Activated CD4-positive, alpha-beta T cell treated with anti-CD3 and anti-CD28 coated beads for 36 hours (primary cell): Measurements from ENCODE around the gene NID1. TPM values are rescaled to one million over a fixed set of nuclear protein-coding genes. Genes with fewer than 3 reads are reported as not detected.
"Not testable (repeated sequence)": the region's sequence is repeated elsewhere in the genome, so short reads cannot be mapped to it uniquely, and the experiment has no call there.

Experiments
- ATAC-seq: fragments of 200-7000 bp; cut with Tn5 transposase; one replicate; pipeline ENCODE4 v1.10.0; 2021; ENCODE audit warnings: mild to moderate bottlenecking, moderate library complexity
- CTCF ChIA-PET: fragments of 350-600 bp; sonication (Branson Sonifier 250); formaldehyde crosslinking; loops from one replicate; lab custom pipeline; 2021; ENCODE audit warnings: antibody characterized with exemption; lab: Charles Lee
- POLR2A ChIA-PET: fragments of 350-600 bp; sonication (Branson Sonifier 250); formaldehyde crosslinking; loops from one replicate; lab custom pipeline; 2021; ENCODE audit warnings: antibody characterized with exemption, inconsistent platforms; lab: Charles Lee
- DNase-seq: peaks from one replicate; pipeline ENCODE4 v3.0.0-alpha.2; 2020
- H3K27ac Mint-ChIP-seq: one replicate; pipeline ENCODE4 v1.8.0; 2021; ENCODE audit warnings: mixed read lengths
- H3K27me3 Mint-ChIP-seq: one replicate; pipeline ENCODE4 v1.8.0; 2021; ENCODE audit warnings: mixed read lengths
- H3K36me3 Mint-ChIP-seq: one replicate; pipeline ENCODE4 v1.8.0; 2021; ENCODE audit warnings: low read depth, mixed read lengths
- H3K4me1 Mint-ChIP-seq: one replicate; pipeline ENCODE4 v1.8.0; 2021; ENCODE audit warnings: mixed read lengths
- H3K4me3 Mint-ChIP-seq: one replicate; pipeline ENCODE4 v1.8.0; 2021; ENCODE audit warnings: mild to moderate bottlenecking, moderate library complexity, mixed read lengths
- H3K9me3 Mint-ChIP-seq: one replicate; pipeline ENCODE4 v1.8.0; 2021; ENCODE audit warnings: low read depth, mixed read lengths
- intact Hi-C, 2 experiments: fragments of 100-400 bp; cut with DNase I in 1 of 2; cut with micrococcal nuclease in 1 of 2; formaldehyde crosslinking; loops; one replicate each; pipeline versions ENCODE4 v1.14.2 to v1.15.1; 2022 to 2024; cut with DNase I, micrococcal nuclease
- total RNA-seq, 2 experiments: library from RNA; stranded (reverse); gene quantifications; one replicate each; pipeline ENCODE4 v1.2.3, GENCODE V29; 2021

NID1 gene
- total RNA-seq, 2 experiments from 2014 or later = 0.07 to 0.14 TPM

DNA sequence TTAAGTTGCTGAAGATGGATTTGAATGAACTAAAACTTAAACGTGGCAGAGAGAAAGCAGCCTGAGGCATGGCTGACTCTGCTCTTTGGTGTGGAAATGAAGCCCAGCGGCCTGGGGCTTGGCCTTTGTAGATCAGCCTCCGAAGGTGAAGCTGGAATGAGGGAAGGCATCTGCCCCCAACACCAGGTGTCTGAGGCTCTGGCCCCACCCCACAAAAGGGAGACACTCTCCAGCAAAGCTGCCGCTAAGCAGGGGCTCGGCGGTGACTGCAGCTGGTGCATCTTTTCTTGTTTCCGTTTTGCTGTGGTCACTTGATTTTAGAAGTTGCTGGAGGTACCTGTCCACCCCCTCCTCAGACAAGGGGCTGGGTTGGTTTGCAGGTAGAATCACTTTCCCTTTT is 38.2 kb upstream of the NID1 start:
- peaks cover 2% of the 10 kb centered on the region for H3K4me1 Mint-ChIP-seq
- H3K27me3 Mint-ChIP-seq = peaks cover 2% of the 10 kb centered on the region
- no peak for DNase-seq
- POLR2A ChIA-PET = no interaction called here
- CTCF ChIA-PET = interaction anchor here (0.8 to 1.1 kb wide), 4 partner anchors 10 to 585 kb away, joined by 3 read pairs; no protein-coding TSS in a partner anchor
- no peak overlapping the region for H3K27ac Mint-ChIP-seq
- H3K36me3 Mint-ChIP-seq = no peaks in the 10 kb centered on the region
- H3K9me3 Mint-ChIP-seq = no peaks in the 10 kb centered on the region
- ATAC-seq = no peak
- no peak overlapping the region for H3K4me3 Mint-ChIP-seq
- intact Hi-C loops = loop anchor here (1.0 to 10.0 kb wide), 4 partner anchors 387 to 1462 kb away; no protein-coding TSS in a partner anchor

DNA sequence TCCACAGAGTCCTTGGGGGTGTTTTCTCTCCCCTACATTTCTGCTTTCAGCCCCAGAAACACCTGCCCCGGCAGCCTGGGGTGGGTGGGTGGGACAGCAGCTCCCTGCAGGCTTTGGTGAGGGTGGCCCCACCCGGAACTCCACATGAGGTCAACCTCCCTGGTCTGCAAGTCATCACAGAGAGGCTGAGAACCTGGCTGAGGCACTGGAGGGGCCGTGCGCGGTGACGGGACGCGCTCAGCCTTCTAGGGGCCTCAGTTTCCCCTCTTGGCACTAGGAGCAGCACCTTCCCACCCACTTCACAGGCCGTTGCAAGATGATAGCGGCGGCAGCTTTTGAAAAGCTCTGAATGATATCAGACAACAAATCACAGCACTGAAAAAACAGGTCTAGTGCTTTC is 37.7 kb upstream of the NID1 start:
- intact Hi-C loops = loop anchor here (1.0 to 10.0 kb wide), 4 partner anchors 388 to 1462 kb away; no protein-coding TSS in a partner anchor
- H3K27ac Mint-ChIP-seq = no peak overlapping the region
- no peaks in the 10 kb centered on the region for H3K9me3 Mint-ChIP-seq
- ChIA-PET CTCF (interaction anchor here (0.8 to 1.1 kb wide), 4 partner anchors 9 to 584 kb away, joined by 3 read pairs; no protein-coding TSS in a partner anchor), POLR2A (no interaction called here)
- DNase-seq (no peak), ATAC-seq (no peak)
- H3K27me3 Mint-ChIP-seq = peaks cover 2% of the 10 kb centered on the region
- H3K36me3 Mint-ChIP-seq = no peaks in the 10 kb centered on the region
- H3K4me1 Mint-ChIP-seq = peaks cover 2% of the 10 kb centered on the region
- H3K4me3 Mint-ChIP-seq = no peak overlapping the region

DNA sequence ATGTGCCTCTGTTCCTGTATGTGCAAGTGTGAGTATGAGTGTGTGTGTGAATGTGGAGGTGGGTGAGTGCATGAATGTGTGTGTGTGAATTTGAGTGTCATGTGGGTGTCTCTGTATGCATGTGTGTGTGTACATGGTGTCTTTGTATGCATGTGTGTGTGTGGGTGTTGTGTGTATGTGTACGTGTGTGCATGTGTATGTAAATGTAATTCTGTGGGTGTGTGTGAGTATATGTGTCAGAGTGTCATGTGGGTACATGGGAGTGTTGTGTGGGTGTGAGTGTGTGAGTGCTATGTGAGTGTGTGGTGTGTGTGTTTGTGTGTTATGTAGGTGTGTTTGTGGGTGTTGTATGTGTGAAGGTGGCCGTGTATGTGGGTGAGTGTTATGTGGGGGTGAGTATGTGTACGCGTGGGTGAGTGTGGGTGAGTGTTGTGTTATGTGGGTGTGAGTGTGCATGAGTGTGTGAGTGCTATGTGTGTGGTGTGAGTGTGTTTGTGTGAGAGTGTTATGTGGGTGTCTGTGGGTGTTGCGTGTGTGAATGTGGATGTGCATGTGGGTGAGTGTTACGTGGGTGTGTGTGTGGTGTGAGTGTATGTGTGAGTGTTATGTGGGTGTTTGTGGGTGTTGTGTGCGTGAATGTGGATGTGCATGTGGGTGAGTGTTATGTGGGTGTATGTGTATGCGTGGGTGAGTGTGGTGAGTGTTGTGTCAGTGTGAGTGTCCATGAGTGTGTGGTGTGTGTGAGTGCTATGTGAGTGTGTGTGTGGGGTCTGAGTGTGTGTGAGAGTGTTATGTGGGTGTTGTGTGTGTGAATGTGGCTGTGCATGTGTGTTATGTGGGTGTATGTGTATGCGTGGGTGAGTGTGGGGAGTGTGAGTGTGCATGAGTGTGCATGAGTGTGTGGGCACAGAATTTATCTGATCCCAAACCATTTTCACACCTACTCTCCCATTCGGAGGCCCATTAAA is 36.6 kb upstream of the NID1 start:
- CTCF ChIA-PET = no interaction called here
- no peak overlapping the region for H3K27ac Mint-ChIP-seq
- no peak overlapping the region for H3K4me3 Mint-ChIP-seq
- H3K4me1 Mint-ChIP-seq = peaks cover 2% of the 10 kb centered on the region
- peaks cover 6% of the 10 kb centered on the region for H3K9me3 Mint-ChIP-seq
- DNase-seq (no peak), ATAC-seq (no peak)
- POLR2A ChIA-PET = no interaction called here
- H3K27me3 Mint-ChIP-seq = peaks cover 2% of the 10 kb centered on the region
- intact Hi-C loops = loop anchor here (2.0 to 10.0 kb wide), 3 partner anchors 767 to 1463 kb away; no protein-coding TSS in a partner anchor
- H3K36me3 Mint-ChIP-seq = peaks cover 1% of the 10 kb centered on the region

DNA sequence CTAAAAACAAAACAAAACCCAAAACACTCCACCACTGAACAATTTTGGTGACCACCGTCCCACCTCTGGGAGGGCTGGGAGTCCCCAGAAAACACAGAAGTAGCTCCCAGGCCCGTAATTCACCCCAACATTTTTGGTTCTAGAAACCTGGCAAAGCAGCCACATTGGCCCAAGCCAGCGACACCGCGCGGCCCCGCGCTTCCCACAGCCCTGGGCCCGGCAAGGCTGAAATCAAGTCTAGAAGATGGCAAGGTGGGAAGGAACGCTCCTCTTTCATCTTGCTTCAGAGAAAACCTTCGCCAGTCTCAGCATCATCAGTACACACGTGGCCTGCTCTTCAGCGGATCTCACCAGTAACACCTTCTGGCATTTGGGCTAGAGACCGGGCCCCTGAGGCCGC is 35.9 kb upstream of the NID1 start:
- peaks cover 2% of the 10 kb centered on the region for H3K4me1 Mint-ChIP-seq
- POLR2A ChIA-PET = no interaction called here
- H3K4me3 Mint-ChIP-seq = no peak overlapping the region
- DNase-seq (no peak), ATAC-seq (no peak)
- CTCF ChIA-PET = no interaction called here
- intact Hi-C loops = loop anchor here (10.0 kb wide), 2 partner anchors 1284 to 1464 kb away; no protein-coding TSS in a partner anchor
- H3K27me3 Mint-ChIP-seq = peaks cover 2% of the 10 kb centered on the region
- no peak overlapping the region for H3K27ac Mint-ChIP-seq
- peaks cover 1% of the 10 kb centered on the region for H3K36me3 Mint-ChIP-seq
- peaks cover 8% of the 10 kb centered on the region for H3K9me3 Mint-ChIP-seq

DNA sequence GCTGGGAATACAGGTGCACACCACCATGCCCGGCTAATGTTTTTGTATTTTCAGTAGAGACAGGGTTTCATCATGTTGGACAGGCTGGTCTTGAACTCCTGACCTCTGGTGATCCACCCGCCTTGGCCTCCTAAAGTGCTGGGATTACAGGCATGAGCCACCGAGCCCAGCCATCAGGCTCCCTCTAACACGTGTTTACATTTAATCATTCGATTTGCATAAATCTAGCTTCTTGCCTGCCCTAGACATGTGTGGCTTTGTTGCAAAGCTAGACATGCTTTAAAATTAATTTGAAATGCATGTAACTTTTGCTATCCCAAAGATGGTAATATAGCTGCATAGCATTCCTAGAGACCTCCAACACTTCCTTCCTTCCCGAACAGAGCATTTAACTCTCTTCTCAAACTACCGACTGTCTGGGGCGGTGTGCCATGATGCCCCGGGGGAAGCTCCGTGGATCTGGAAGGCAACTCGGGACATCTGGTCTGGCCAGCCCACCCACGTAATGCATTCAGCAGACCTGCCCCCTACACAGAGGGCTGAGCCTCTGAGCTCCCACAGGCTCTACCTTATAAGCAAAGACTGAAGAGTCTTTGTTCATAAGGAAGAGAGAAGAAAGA is 34.6 kb upstream of the NID1 start:
- Mint-ChIP-seq H3K4me1 (peaks cover 2% of the 10 kb centered on the region), H3K27me3 (peaks cover 3% of the 10 kb centered on the region), H3K4me3 (no peak overlapping the region), H3K9me3 (peaks cover 8% of the 10 kb centered on the region), H3K36me3 (peaks cover 1% of the 10 kb centered on the region), H3K27ac (no peak overlapping the region)
- no peak for DNase-seq
- ChIA-PET CTCF (interaction anchor here (0.7 to 1.1 kb wide), 3 partner anchors 45 to 329 kb away, joined by 3 to 6 read pairs (median 3); no protein-coding TSS in a partner anchor), POLR2A (interaction anchor here (0.6 kb wide), 1 partner anchor 75 kb away, joined by 3 read pairs; no protein-coding TSS in a partner anchor)
- intact Hi-C loops = no loop called here
- no peak for ATAC-seq

DNA sequence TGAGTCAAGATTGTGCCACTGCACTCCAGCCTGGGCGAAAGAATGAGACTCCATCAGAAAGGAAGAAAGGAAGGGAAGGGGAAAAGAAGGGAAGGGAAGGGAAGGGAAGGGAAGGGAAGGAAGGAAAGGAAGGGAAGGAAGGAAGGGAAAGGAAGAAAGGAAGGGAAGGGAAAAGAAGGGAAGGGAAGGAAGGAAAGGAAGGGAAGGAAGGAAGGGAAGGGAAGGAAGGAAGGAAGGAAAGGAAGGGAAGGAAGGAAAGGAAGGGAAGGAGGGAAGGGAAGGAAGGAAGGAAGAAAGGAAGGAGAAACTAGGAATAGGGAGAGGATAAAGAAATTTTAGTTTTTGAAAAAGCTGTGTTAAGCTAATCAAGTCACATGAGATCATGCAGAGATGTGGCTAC is 33.4 kb upstream of the NID1 start:
- peaks cover 4% of the 10 kb centered on the region for H3K27me3 Mint-ChIP-seq
- H3K9me3 Mint-ChIP-seq = peaks cover 8% of the 10 kb centered on the region
- ChIA-PET POLR2A (interaction anchor here (0.7 kb wide), 1 partner anchor 426 kb away, joined by 6 read pairs; the partner anchor contains the start of gene LGALS8), CTCF (interaction anchor here (1.5 kb wide), 1 partner anchor 10 kb away, joined by 5 read pairs; no protein-coding TSS in a partner anchor)
- no peak overlapping the region for H3K4me3 Mint-ChIP-seq
- intact Hi-C loops = no loop called here
- no peak for ATAC-seq
- peaks cover 1% of the 10 kb centered on the region for H3K36me3 Mint-ChIP-seq
- no peaks in the 10 kb centered on the region for H3K4me1 Mint-ChIP-seq
- no peak for DNase-seq
- no peak overlapping the region for H3K27ac Mint-ChIP-seq

DNA sequence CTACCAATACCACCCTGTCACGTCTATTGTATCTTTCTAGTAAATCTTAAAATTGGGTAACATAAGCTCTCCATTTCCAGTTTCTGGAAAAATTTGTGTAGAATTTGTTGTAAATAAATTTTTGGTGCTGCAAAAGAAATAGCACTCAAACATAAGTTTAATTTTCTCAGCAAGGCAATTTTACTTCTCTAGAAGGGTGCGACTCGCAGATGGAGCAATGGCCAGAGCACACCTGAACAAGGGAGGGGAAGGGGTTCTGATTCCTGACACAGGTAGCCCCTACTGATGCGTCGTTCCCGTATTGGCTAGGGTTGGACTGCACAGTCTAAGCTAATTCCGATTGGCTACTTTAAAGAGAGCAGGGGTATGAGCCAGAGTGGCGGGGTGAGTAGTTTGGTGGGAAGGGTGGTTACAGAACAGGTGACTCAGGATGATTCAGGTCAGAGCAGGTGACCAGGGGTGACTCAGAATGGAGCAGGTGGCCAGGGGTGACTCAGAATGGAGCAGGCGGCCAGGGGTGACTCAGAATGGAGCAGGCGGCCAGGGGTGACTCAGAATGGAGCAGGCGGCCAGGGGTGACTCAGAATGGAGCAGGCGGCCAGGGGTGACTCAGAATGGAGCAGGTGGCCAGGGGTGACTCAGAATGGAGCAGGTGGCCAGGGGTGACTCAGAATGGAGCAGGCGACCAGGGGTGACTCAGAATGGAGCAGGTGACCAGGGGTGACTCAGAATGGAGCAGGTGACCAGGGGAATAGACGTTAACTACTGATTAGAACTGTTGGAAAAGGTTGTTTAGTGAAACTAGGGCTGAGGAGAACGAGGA is 32.0 kb upstream of the NID1 start:
- H3K4me1 Mint-ChIP-seq, intact Hi-C loops, POLR2A ChIA-PET, H3K27me3 Mint-ChIP-seq, H3K36me3 Mint-ChIP-seq, H3K9me3 Mint-ChIP-seq: not testable (repeated sequence)
- CTCF ChIA-PET = interaction anchor here (0.6 kb wide), 1 partner anchor 15 kb away, joined by 3 read pairs; no protein-coding TSS in a partner anchor
- H3K27ac Mint-ChIP-seq = peak overlapping the region; percentile 76
- peak; percentile 90 for DNase-seq
- peak overlapping the region; percentile 26 for H3K4me3 Mint-ChIP-seq
- peak; percentile 51 for ATAC-seq

DNA sequence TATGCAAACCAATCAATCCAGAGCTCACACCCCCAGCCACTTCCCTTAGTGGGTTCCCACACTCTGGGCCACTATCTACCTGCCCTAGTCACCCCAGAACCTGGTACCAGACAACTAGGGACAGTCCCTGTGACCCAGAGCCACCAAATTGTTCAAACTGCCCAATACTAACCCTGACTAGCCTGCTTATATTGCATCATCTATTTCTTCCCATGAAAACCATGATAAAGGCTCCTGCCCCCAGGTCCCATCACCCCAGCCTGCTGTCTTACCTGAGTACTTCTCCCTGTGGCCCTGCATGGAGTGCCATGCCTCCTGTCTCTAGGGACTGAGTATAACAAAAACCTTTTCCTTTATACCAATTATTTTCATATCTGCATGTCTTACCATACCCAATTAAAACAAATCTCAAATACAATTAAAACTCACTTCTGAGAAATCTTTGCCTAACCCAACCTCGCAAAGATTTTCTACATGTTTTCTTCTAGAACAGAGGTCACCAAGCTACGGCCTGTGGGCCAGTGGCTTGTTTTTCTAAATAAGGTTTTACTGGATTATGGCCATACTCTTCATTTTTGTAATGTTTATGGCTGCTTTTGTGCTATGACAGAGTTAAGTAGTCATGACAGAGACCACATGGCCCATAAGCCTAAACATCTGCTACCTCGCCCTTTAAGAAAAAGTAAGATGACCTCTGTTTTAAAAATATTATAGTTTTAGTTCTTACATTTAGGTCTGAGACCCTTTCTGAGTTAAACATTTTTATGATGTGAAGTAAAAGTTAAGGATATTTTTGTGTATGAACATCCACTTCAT is 31.0 kb upstream of the NID1 start:
- intact Hi-C loops = no loop called here
- Mint-ChIP-seq H3K4me3 (no peak overlapping the region), H3K9me3 (peaks cover 8% of the 10 kb centered on the region), H3K27ac (no peak overlapping the region), H3K36me3 (peaks cover 1% of the 10 kb centered on the region), H3K4me1 (no peaks in the 10 kb centered on the region), H3K27me3 (peaks cover 4% of the 10 kb centered on the region)
- DNase-seq (no peak), ATAC-seq (no peak)
- POLR2A ChIA-PET = no interaction called here
- CTCF ChIA-PET = no interaction called here

DNA sequence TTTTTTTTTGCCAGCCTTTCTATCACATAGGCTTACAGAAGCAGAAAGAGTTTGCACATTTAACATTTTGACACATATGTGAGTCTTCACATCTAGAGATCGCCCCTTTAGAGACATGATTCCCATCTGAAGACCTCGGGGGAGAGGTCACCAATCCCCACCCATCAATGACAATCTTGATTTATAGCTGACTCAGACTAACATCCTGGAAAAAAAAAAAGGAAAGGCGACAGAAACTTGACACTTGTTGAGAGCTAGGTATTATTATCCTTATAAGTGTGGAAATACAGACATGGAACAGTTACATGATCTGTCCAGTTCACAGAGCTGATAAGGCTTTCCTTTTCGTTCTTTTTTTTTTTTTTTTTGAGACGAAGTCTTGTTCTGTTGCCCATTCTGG is 28.0 kb upstream of the NID1 start:
- Mint-ChIP-seq H3K36me3 (peaks cover 1% of the 10 kb centered on the region), H3K27me3 (peaks cover 6% of the 10 kb centered on the region), H3K4me3 (no peak overlapping the region), H3K9me3 (peaks cover 8% of the 10 kb centered on the region), H3K4me1 (no peaks in the 10 kb centered on the region), H3K27ac (no peak overlapping the region)
- intact Hi-C loops = no loop called here
- ATAC-seq = no peak
- no peak for DNase-seq
- CTCF ChIA-PET = interaction anchor here (0.6 to 1.0 kb wide), 4 partner anchors 10 to 664 kb away, joined by 3 read pairs; no protein-coding TSS in a partner anchor
- POLR2A ChIA-PET = no interaction called here

DNA sequence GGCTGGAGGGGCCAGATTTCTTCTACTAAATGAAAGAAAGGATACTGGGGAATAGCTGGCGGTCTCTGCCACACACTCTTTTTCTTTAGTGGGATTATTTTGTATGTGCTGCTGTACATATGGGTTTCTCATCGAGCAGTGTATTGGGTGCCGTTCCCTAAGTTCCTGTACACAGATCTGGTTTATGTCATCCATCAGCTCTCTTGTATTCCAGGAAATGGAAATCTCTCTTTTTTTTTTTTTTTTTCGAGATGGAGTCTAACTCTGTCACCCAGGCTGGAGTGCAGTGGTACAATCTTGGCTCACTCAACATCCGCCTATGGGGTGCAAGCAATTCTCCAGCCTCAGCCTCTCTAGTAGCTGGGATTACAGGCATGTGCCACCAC is 27.0 kb upstream of the NID1 start:
- H3K9me3 Mint-ChIP-seq = peaks cover 6% of the 10 kb centered on the region
- peaks cover 6% of the 10 kb centered on the region for H3K27me3 Mint-ChIP-seq
- ATAC-seq = no peak
- H3K4me3 Mint-ChIP-seq = no peak overlapping the region
- H3K4me1 Mint-ChIP-seq = no peaks in the 10 kb centered on the region
- no peaks in the 10 kb centered on the region for H3K36me3 Mint-ChIP-seq
- no peak overlapping the region for H3K27ac Mint-ChIP-seq
- POLR2A ChIA-PET = no interaction called here
- CTCF ChIA-PET = no interaction called here
- intact Hi-C loops = no loop called here
- no peak for DNase-seq
